SU-DHL-6 (cell line): Measurements from ENCODE around the gene WTAP.

Experiments
- CTCF ChIP-seq: fragments of 200-600 bp; sonication (generic); IDR thresholded peaks from one replicate; pipeline ENCODE4 v1.5.1; 2017; ENCODE audit warnings: antibody characterized with exemption, mild to moderate bottlenecking, low read length, moderate library complexity; ENCODE audit not compliant: insufficient read depth, poor library complexity, severe bottlenecking
- EZH2phosphoT487 ChIP-seq: fragments of 200-600 bp; sonication (generic), shearing (Covaris generic); conservative IDR thresholded peaks from 2 replicates; pipeline ENCODE4 v1.6.1; 2018; ENCODE audit warnings: mild to moderate bottlenecking, antibody characterized with exemption, low read length, moderate library complexity, mixed read lengths

DNA sequence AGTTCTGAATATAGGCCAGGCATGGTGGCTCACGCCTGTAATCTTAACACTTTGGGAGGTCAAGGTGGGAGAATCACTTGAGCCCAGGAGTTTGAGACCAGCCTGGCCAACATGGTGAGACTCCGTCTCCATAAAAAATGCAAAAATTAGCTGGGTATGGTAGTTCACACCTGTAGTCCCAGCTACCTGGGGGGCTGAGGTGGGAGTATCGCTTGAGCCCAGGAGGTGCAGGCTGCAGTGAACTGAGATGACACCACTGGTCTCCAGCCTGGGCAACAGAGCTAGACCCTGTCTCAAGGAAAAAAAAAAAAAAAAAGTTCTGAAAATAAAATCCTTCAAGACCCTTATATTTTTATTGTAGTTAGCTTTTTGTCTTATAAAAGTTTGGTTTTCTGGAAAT, 11.7 kb upstream of the WTAP start:
- TF ChIP-seq CTCF: no peak
- TF ChIP-seq EZH2phosphoT487: no peak
